AG09319 (cell line): ENCODE measurements around the gene PARK7.
"Not testable (repeated sequence)": the region's sequence is repeated elsewhere in the genome, so short reads cannot be mapped to it uniquely, and the experiment has no call there.

Experiments
- DNase-seq: peaks from one replicate; pipeline ENCODE4 v3.0.0-alpha.2; 2010; ENCODE audit warnings: low read depth; ENCODE audit errors: extremely low read depth
- TF ChIP-seq, protein P1 (sequence below): IDR thresholded peaks from 2 replicates; pipeline ENCODE4 v1.5.1; 2011; ENCODE audit warnings: low read depth, mild to moderate bottlenecking, inconsistent platforms, low read length, moderate library complexity

Gene PARK7

DNA sequence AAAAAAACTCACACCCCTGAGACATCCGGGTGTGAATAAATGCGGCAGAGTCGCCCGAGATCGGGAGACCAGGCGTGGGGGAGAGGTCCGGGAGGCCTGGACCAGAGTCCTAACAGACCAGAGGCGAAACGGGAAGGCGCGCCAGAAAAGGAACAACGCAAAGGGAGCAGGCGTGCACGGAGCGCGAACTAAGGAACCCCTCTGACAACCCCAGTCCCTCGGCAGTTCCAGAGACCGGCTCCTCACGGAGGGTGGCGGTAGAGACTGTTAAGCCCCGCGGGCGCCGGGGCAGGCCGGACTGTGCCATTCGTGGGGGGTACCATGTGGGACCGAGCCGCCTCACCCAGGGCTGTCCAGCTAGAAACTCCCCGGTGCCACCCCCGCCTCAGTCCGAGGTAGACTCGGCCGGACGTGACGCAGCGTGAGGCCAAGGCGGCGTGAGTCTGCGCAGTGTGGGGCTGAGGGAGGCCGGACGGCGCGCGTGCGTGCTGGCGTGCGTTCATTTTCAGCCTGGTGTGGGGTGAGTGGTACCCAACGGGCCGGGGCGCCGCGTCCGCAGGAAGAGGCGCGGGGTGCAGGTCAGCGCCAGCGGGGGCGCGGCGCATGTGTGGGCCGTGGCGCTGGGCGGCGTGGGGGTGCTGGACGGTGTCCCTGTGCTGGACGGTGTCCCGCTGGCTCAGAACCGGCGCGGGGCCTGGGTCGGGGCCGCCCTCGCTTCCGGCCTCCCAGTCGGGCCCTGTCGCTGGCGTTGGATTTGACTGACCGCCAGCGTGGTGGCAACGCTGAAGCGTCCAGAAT lies at the start of gene PARK7:
Gene PARK7, plus strand, starts transcription at position 496 of the 798 bp plus-strand sequence. CDS start 1,075 bp downstream, outside the sequence.
- peak; percentile 99 for DNase-seq
- TF ChIP-seq, protein P1, sequence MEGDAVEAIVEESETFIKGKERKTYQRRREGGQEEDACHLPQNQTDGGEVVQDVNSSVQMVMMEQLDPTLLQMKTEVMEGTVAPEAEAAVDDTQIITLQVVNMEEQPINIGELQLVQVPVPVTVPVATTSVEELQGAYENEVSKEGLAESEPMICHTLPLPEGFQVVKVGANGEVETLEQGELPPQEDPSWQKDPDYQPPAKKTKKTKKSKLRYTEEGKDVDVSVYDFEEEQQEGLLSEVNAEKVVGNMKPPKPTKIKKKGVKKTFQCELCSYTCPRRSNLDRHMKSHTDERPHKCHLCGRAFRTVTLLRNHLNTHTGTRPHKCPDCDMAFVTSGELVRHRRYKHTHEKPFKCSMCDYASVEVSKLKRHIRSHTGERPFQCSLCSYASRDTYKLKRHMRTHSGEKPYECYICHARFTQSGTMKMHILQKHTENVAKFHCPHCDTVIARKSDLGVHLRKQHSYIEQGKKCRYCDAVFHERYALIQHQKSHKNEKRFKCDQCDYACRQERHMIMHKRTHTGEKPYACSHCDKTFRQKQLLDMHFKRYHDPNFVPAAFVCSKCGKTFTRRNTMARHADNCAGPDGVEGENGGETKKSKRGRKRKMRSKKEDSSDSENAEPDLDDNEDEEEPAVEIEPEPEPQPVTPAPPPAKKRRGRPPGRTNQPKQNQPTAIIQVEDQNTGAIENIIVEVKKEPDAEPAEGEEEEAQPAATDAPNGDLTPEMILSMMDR = peak; percentile 58

DNA sequence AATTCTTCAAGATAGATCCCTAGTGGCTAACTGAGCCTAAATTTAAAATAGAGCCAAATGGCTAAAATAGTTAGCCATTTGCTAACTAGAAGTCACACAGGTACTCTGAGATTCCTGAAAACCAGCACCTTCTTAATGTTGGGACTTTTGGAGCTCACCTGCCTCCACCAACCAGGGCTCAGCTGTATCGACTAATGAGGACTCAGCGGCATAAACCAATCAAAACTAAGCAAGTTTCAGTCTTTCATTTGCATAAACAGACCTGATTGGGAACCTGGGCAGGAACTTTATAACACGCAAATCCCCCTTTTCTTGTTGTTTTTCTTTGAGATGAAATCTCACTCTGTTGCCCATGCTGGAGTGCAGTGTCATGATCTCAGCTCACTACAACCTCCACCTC lies 49.4 kb upstream of the PARK7 start:
- DNase-seq = no peak
- TF ChIP-seq, protein P1 = no peak

DNA sequence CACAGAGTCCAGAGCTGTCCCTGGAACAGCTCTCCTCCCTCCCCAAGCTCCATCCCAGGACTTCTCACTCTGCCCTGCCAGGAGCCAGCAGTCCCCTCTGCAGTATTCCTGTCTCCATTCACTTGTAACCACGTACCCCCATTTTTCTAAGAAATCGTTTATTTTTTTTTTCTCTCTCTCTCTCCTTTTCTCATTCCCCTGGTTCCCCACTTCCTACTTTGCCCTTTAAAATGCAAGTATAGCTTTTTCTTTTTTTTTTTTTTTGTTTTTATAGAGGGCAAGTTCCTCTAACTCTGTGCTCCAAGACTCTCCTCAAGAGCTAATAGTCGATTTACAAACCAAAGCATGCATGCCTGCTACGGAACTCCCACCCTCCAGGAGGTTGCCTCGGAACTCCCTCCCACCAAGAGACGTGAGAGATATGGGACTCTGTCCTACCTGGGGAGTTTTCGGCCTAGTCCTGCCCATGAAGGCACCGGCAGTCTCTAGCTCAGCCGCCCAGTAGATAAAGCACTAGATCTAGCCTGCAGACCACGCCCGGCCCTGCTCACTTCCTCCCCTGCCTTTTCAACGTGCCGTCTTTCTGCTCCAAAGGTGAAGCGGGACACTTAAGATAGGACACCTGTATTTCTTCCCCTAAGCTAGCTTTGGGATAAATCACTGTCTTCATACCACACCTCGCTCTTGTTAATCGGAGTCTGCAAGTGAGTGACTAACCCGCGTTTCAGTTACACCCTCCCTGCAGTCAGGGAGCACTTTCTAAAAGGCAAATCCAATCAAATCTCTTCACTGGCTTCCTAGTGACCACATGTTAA lies 48.6 kb upstream of the PARK7 start:
- TF ChIP-seq, protein P1 = no peak
- no peak for DNase-seq

DNA sequence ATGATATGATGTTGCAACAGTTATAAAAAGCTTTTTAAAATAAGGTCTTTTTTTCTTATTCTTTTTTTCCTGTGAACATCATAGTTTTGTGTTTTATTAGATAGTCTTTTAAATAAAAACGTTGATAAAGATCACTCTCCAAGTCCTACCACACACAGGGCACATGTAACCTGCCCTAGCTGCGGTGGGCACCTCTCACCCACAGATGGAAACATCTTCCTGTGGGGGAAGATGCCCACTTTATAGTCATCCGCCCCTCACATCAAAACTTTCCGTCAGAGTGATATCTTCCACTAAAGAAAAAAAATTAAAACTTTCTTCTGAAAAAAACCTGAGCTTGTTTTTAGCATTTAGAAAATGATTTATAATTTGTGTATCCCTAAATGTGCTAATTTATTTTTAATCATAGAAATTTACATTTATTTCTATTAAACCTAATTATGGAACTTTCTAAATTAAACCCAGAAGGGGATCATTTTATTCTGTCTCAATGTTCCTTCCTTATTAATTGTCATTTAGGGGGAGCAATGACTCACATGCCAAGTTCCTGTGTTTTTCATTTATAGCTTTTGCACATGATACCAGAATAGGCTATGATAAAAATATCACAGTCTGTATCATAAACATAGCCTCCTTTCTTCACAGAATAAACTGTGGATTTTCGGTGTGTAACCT lies 45.5 kb upstream of the PARK7 start:
- DNase-seq = no peak
- TF ChIP-seq, protein P1 = no peak

DNA sequence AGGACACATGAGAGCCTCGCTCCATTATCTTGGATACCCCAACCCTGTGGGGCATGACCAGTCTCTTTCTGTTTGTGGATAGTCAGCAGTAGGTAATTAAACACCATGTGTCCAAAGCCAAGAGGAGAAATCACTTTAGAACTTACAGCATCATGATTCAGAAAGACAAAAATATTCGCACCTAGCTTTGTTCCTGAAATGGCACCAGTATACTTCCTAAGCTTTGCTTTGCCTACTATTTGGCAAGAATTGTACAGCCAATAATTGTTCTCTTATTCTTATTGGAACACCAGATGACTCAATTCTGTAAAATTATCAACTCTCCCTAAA lies 45.0 kb upstream of the PARK7 start:
- TF ChIP-seq, protein P1 = no peak
- DNase-seq = no peak

DNA sequence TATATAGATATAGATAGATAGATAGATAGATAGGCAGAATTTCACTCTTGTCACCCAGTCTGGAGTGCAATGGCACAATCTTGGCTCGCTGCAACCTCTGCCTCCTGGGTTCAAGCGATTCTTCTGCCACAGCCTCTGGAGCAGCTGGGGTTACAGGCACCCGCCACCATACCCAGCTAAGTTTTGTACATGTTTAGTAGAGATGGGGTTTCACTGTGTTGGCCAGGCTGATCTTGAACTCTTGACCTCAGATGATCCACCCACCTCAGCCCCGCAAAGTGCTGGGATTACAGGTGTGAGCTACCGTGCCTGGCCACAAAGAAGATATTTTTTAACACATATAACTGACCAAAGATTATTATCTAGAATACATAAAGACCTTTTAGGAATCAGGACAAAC lies 43.5 kb upstream of the PARK7 start:
- DNase-seq = not testable (repeated sequence)

DNA sequence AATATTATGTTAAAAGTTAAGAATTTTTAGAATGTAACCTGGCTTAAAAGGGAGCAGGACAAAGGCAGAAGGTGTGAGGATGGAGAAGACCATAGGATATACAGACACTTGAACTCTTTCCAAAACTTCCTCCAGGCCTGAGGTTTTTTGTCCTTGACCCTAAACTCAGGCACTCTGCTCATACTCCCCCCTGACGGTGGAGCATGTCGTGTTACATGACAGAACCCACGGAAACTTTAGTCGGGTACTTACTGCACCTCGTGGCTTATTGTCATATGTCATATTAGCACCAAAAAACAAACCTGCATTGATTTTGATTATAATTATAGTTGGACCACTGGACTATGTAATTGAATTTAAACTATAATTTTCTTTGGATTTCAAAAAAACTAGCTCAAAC lies 41.6 kb upstream of the PARK7 start:
- no peak for DNase-seq

More for the DNA sequence above, 41.6 kb upstream of the PARK7 start:
- TF ChIP-seq, protein P1 = no peak
